IMR-90 (cell line): ENCODE measurements around the gene RBMY1D. TPM values are rescaled to one million over a fixed set of nuclear protein-coding genes. Genes with fewer than 3 reads are reported as not detected.
"Not testable (repeated sequence)": the region's sequence is repeated elsewhere in the genome, so short reads cannot be mapped to it uniquely, and the experiment has no call there.

ENCODE experiments used
- ATAC-seq: fragments of 200-7000 bp; cut with Tn5 transposase; 2 replicates; pipeline ENCODE4 v1.9.1; 2020; ENCODE audit warnings: low read depth, mild to moderate bottlenecking, moderate library complexity
- Bru-seq: library from RNA; stranded (reverse); fragments of 400-500 nt; gene quantifications from one replicate; lab custom pipeline; 2021; lab: Mats Ljungman, UMichigan
- BruChase-seq, 2 experiments: library from RNA; stranded (reverse); fragments of 400-500 nt; gene quantifications; one replicate each; lab custom pipeline; 2021; lab: Mats Ljungman, UMichigan
- BruUV-seq: library from RNA; stranded (reverse); fragments of 400-500 nt; replicated peaks from 2 replicates; lab custom pipeline; 2021; lab: Mats Ljungman, UMichigan
- CTCF ChIA-PET: fragments of 300-600 bp; formaldehyde crosslinking; extraction: SDS; loops from one replicate; lab custom pipeline; 2021; ENCODE audit warnings: antibody characterized with exemption; lab: Yijun Ruan, JAX
- POLR2A ChIA-PET: fragments of 300-600 bp; sonication (Branson Sonifier 250); formaldehyde crosslinking; loops from one replicate; lab custom pipeline; 2022; ENCODE audit warnings: antibody characterized with exemption; ENCODE audit not compliant: unreplicated experiment; lab: Charles Lee
- DNase-seq: peaks from one replicate; pipeline ENCODE4 v3.0.0; 2013
- H2AFZ ChIP-seq: replicated peaks from 2 replicates; pipeline ENCODE3; 2013; ENCODE audit warnings: low read length, mild to moderate bottlenecking; ENCODE audit not compliant: poor library complexity
- H2AK5ac ChIP-seq: 2 replicates; pipeline ENCODE4 v1.6.1; 2013; ENCODE audit warnings: low read depth, low read length, inconsistent platforms
- H2AK9ac ChIP-seq: replicated peaks from 2 replicates; pipeline ENCODE3; 2013; ENCODE audit warnings: mild to moderate bottlenecking, low read depth, low read length, moderate library complexity; ENCODE audit not compliant: poor library complexity
- H2BK120ac ChIP-seq: 2 replicates; pipeline ENCODE4 v1.6.1; 2013; ENCODE audit warnings: low read depth, low read length, inconsistent platforms
- H2BK15ac ChIP-seq: 3 replicates; pipeline ENCODE4 v1.6.1; 2013; ENCODE audit warnings: low read depth, low read length, inconsistent platforms
- H2BK20ac ChIP-seq: 2 replicates; pipeline ENCODE4 v1.6.1; 2013; ENCODE audit warnings: low read depth, mild to moderate bottlenecking, inconsistent platforms, low read length, moderate library complexity
- H2BK5ac ChIP-seq: 2 replicates; pipeline ENCODE4 v1.6.1; 2013; ENCODE audit warnings: mild to moderate bottlenecking, low read depth, low read length, inconsistent platforms; ENCODE audit not compliant: poor library complexity, severe bottlenecking
- H3K14ac ChIP-seq: replicated peaks from 2 replicates; pipeline ENCODE4 v1.6.1; 2013; ENCODE audit warnings: low read depth, low read length, inconsistent platforms
- H3K18ac ChIP-seq: 2 replicates; pipeline ENCODE4 v1.6.1; 2013; ENCODE audit warnings: low read depth, low read length, control low read depth
- H3K23ac ChIP-seq: 2 replicates; pipeline ENCODE4 v1.6.1; 2013; ENCODE audit warnings: low read depth, low read length, inconsistent platforms
- H3K27ac ChIP-seq: 2 replicates; pipeline ENCODE4 v1.5.1; 2013; ENCODE audit warnings: mild to moderate bottlenecking, control low read depth, low read length; ENCODE audit not compliant: insufficient read depth
- H3K27me3 ChIP-seq: 2 replicates; pipeline ENCODE4 v1.6.1; 2013; ENCODE audit warnings: low read length; ENCODE audit not compliant: control insufficient read depth, insufficient read depth
- H3K36me3 ChIP-seq: 2 replicates; pipeline ENCODE4 v1.6.1; 2013; ENCODE audit warnings: low read length, mixed read lengths; ENCODE audit not compliant: control insufficient read depth, insufficient read depth
- H3K4ac ChIP-seq: 2 replicates; pipeline ENCODE4 v1.6.1; 2013; ENCODE audit warnings: low read depth, low read length, inconsistent platforms
- H3K4me1 ChIP-seq: 2 replicates; pipeline ENCODE4 v1.6.1; 2013; ENCODE audit warnings: low read length, mixed read lengths; ENCODE audit not compliant: control insufficient read depth, insufficient read depth
- H3K4me2 ChIP-seq: 2 replicates; pipeline ENCODE4 v1.6.1; 2013; ENCODE audit warnings: low read depth, mild to moderate bottlenecking, control low read depth, low read length, moderate library complexity
- H3K4me3 ChIP-seq: 2 replicates; pipeline ENCODE4 v1.5.1; 2013; ENCODE audit warnings: low read depth, mild to moderate bottlenecking, control low read depth, low read length, moderate library complexity; ENCODE audit not compliant: insufficient read depth
- H3K56ac ChIP-seq: 2 replicates; pipeline ENCODE4 v1.6.1; 2013; ENCODE audit warnings: low read length, inconsistent platforms; ENCODE audit not compliant: insufficient read depth; ENCODE audit errors: extremely low read depth
- H3K79me1 ChIP-seq, 2 experiments: 2 replicates each; pipeline ENCODE4 v1.6.1; 2013; ENCODE audit warnings: low read length in 2 of 2, inconsistent platforms in 1 of 2, low read depth in 1 of 2
- H3K9ac ChIP-seq: 2 replicates; pipeline ENCODE4 v1.6.1; 2013; ENCODE audit warnings: low read depth, low read length, control low read depth
- H3K9me1 ChIP-seq: 2 replicates; pipeline ENCODE4 v1.6.1; 2013; ENCODE audit warnings: low read length, inconsistent platforms; ENCODE audit not compliant: insufficient read depth
- H3K9me3 ChIP-seq: 2 replicates; pipeline ENCODE4 v1.6.1; 2013; ENCODE audit warnings: low read length; ENCODE audit not compliant: control insufficient read depth, insufficient read depth
- H4K20me1 ChIP-seq: 2 replicates; pipeline ENCODE4 v1.6.1; 2013; ENCODE audit warnings: low read length, inconsistent platforms; ENCODE audit not compliant: insufficient read depth
- H4K5ac ChIP-seq: 2 replicates; pipeline ENCODE4 v1.6.1; 2013; ENCODE audit warnings: mild to moderate bottlenecking, low read depth, low read length, control low read depth
- H4K8ac ChIP-seq, 2 experiments: 2 replicates each; pipeline ENCODE4 v1.6.1; 2013; ENCODE audit warnings: low read depth in 2 of 2, low read length in 2 of 2, control low read depth in 1 of 2, inconsistent platforms in 1 of 2
- H4K91ac ChIP-seq: 2 replicates; pipeline ENCODE4 v1.6.1; 2013; ENCODE audit warnings: low read depth, low read length, inconsistent platforms; ENCODE audit not compliant: insufficient read depth
- WGBS, 2 experiments: methylation state at CpG; one replicate each; pipeline versions ENCODE4 v1.1.5 to v1.1.7; 2013; ENCODE audit warnings: missing lambda C conversion rate in 2 of 2; ENCODE audit not compliant: insufficient read length in 1 of 2; ENCODE audit errors: extremely low coverage in 2 of 2; 5-methylcytosine and 5-hydroxymethylcytosine counted together
- dilution Hi-C: fragments of 300-500 bp; cut with HindIII; formaldehyde crosslinking; loops from one replicate; pipeline ENCODE4 v1.14.3; 2018; ENCODE audit warnings: low sequenced_read_pairs; ENCODE audit not compliant: unreplicated experiment
- in situ Hi-C: fragments of 300-500 bp; cut with MboI; formaldehyde crosslinking; loops from 3 replicates; pipeline ENCODE4 v1.14.3; 2019; ENCODE audit warnings: low sequenced_read_pairs, inconsistent platforms, mixed read lengths
- intact Hi-C: fragments of 100-400 bp; cut with micrococcal nuclease; formaldehyde crosslinking; loops from 2 replicates; pipeline ENCODE4 v1.10.0; 2022
- long read RNA-seq: library from polyadenylated mRNA; unstranded; transcript quantifications from one replicate; pipeline ENCODE4 v2.0.0, GENCODE V29; 2021; ENCODE audit not compliant: unreplicated experiment
- polyA plus RNA-seq, 3 experiments: library from polyadenylated mRNA; depleted of rRNA; stranded (reverse); fragments of >200 nt; gene quantifications; 2 replicates each; pipeline ENCODE4 v1.2.3, GENCODE V29; 2012; ENCODE audit warnings: low replicate concordance in 1 of 3
- total RNA-seq: library from RNA; depleted of rRNA; stranded (reverse); fragments of >200 nt; gene quantifications from 2 replicates; pipeline ENCODE4 v1.2.3, GENCODE V29; 2012; rRNA removed

Gene RBMY1D
- total RNA-seq (not detected in 2 replicates), polyA plus RNA-seq (2012; rRNA removed) (not detected in 2 replicates), Bru-seq, nascent RNA (not detected), BruChase-seq, experiment 1, labeled RNA remaining after a 6-hour chase (not detected), BruChase-seq, experiment 2, labeled RNA remaining after a 2-hour chase (not detected)
- polyA plus RNA-seq (2012; cell fraction: cytosol; rRNA removed): not detected in 2 replicates
- polyA plus RNA-seq (2012; cell fraction: nucleus; rRNA removed; ENCODE audit: low replicate concordance): not detected in 2 replicates
- long read RNA-seq: 0 reads

DNA sequence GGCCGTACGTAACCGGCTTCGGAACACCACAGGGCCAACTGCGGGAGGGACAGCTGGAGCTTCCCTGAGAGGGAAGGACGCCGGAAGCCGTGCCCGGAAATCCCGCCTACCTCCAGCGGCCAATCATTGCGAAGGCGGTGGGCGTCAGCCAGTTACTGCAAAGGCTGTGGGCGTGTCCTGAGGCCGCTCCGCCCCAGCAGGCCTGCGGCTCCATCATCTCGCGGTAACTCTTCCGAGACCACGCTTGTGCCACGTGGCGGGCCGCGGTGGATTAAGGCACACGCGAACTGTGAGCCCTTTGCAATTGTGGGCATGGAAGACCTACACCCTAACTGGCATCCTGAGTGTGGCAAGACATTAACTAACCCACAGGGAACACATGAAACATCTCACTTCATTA is at the start of gene RBMY1D:
RBMY1D (minus strand) TSS at position 101 of the 400 bp plus-strand sequence. CDS start 2,013 bp downstream, outside the sequence.
- WGBS, 2 experiments: no CpG with 5 or more reads among the region's 28 CpGs
- H3K9me3 ChIP-seq, H4K8ac ChIP-seq, H2BK15ac ChIP-seq, H3K79me1 ChIP-seq, H3K36me3 ChIP-seq, H3K4me1 ChIP-seq, H2BK20ac ChIP-seq, H2AK5ac ChIP-seq, H3K27ac ChIP-seq, H2BK120ac ChIP-seq, H3K27me3 ChIP-seq, POLR2A ChIA-PET, DNase-seq, H2AFZ ChIP-seq, H3K56ac ChIP-seq, H3K14ac ChIP-seq, dilution Hi-C loops, BruUV-seq, H2AK9ac ChIP-seq, H3K23ac ChIP-seq, in situ Hi-C loops, H3K9me1 ChIP-seq, intact Hi-C loops, H3K4me3 ChIP-seq, H3K18ac ChIP-seq, H4K20me1 ChIP-seq, CTCF ChIA-PET, H2BK5ac ChIP-seq, H3K4ac ChIP-seq, H4K91ac ChIP-seq, ATAC-seq, H3K9ac ChIP-seq, H3K4me2 ChIP-seq, H4K5ac ChIP-seq: not testable (repeated sequence)

DNA sequence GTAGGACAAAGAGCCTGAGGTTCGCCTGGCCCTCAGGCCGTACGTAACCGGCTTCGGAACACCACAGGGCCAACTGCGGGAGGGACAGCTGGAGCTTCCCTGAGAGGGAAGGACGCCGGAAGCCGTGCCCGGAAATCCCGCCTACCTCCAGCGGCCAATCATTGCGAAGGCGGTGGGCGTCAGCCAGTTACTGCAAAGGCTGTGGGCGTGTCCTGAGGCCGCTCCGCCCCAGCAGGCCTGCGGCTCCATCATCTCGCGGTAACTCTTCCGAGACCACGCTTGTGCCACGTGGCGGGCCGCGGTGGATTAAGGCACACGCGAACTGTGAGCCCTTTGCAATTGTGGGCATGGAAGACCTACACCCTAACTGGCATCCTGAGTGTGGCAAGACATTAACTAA is 23.6 kb upstream of the RBMY1D start, which contains the start of gene RBMY1E:
RBMY1E (minus strand) TSS at position 101 of the 400 bp plus-strand sequence. CDS start 1,978 bp downstream, outside the sequence.
- not testable (repeated sequence) for H4K20me1 ChIP-seq

More for the DNA sequence above, 23.6 kb upstream of the RBMY1D start, which contains the start of gene RBMY1E:
- H3K9me3 ChIP-seq, CTCF ChIA-PET, BruUV-seq, H3K36me3 ChIP-seq, H3K4me3 ChIP-seq, H3K4me2 ChIP-seq, H2BK15ac ChIP-seq, H2AK5ac ChIP-seq, in situ Hi-C loops, H3K9me1 ChIP-seq, H3K4me1 ChIP-seq, H3K23ac ChIP-seq, H3K79me1 ChIP-seq, POLR2A ChIA-PET, H3K27ac ChIP-seq, H2AK9ac ChIP-seq, ATAC-seq, intact Hi-C loops, H3K9ac ChIP-seq, H2BK20ac ChIP-seq, H3K14ac ChIP-seq, H3K27me3 ChIP-seq, dilution Hi-C loops, H2BK5ac ChIP-seq, H2AFZ ChIP-seq, H3K56ac ChIP-seq, H4K5ac ChIP-seq, H4K8ac ChIP-seq, H3K18ac ChIP-seq, H3K4ac ChIP-seq, H4K91ac ChIP-seq, H2BK120ac ChIP-seq, DNase-seq: not testable (repeated sequence)
- no CpG with 5 or more reads among the region's 29 CpGs for WGBS, 2 experiments
